Activated CD4-positive, alpha-beta T cell treated with anti-CD3 and anti-CD28 coated beads, Interleukin-2, amount 50 U/mL, for 48 hours (primary cell): ENCODE data around the gene CYTL1.
"Not testable (repeated sequence)": the region's sequence is repeated elsewhere in the genome, so short reads cannot be mapped to it uniquely, and the experiment has no call there.

Experiments
- DNase-seq, 2 experiments: peaks; one replicate each; pipeline ENCODE4 v3.0.0-alpha.2; 2020

Gene CYTL1

DNA sequence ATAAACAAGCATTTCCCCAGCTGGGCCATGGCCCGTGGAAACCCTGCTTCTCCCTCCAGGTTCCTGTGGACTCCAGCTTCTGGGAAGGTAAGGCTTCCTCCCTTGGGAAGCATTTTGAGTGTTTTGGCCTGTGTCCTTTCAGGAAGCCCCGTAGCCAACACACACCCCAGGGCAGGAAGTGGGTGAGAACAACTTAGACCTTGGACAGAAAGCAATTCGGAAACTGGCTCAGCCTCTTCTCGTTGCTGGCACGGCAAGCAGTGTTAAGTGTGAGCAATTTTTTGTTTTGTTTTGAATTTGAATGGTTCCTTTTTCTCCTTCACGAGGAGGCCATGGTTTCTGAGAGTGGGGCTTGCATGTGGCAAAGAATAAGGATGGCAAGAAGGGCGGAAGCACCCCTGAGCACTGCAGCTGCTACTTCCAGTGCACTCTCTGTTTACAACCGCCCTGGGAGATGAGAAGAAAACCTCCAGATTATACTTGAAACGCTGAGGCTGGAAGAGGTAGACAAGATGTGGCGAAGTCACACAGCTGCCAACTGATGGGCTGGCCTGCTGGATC lies 14.1 kb upstream of the CYTL1 start:
- DNase-seq = no peak

GRCh38 chr4:5032813-5033212 lies 13.6 kb upstream of the CYTL1 start:
- no peak for DNase-seq

GRCh38 chr4:5030927-5031326 lies 11.7 kb upstream of the CYTL1 start:
- DNase-seq = no peak

DNA sequence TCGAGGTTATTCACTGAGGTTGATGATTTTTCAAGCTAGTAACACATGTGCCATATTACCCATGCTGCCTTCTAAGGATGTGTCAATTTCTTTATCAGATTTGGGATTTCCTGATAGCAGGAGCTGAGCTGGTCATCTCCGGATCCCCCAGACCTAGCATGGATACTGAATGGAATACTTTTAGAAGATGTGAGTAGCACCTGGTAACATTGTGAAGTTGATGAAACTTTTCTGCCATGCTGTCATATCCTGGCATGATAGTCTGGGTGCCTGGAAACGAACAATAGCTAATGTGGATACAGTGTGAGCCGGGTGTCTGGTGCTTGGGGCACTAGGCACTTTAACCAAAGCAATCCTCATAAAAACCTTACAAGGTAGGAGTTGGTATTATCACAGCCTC lies 11.0 kb upstream of the CYTL1 start:
- DNase-seq = no peak

DNA sequence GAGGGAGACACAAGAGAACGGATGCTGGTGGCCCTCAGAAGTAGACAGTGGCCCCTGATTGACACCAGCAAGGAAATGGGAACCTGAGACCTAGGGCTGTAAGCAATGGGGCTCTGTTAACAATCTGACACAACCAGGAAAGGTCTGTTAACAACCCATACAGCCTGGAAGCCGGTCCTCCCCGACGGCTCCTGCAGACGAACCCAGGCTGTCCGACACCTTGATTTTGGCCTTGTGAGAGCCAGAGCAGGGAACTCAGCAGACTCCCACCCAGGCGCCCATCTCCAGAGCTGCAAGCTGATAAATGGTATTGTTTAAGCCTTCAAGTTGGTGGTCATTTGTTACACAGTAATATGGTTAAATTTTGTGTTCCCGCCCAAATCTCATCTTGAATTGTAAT lies 10.2 kb upstream of the CYTL1 start:
- DNase-seq = no peak

DNA sequence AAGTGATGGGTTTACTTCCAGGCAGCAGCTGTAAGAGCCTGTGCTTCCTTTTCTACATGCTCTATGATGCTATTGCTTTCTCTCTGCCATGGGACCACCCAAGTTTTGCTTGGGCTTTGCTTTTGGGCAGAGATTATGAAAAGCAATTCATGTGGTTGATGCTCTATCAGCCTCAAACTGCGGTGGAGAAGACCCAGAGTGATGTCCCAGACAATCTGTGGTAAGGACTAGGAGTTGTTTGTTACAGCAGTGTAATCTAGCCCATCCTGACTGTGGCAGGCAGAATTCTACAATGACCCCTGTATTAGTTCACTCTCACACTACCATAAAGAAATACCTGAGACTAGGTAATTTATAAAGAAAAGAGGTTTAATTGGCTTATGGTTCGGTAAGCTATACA lies 9.2 kb upstream of the CYTL1 start:
- DNase-seq = no peak

DNA sequence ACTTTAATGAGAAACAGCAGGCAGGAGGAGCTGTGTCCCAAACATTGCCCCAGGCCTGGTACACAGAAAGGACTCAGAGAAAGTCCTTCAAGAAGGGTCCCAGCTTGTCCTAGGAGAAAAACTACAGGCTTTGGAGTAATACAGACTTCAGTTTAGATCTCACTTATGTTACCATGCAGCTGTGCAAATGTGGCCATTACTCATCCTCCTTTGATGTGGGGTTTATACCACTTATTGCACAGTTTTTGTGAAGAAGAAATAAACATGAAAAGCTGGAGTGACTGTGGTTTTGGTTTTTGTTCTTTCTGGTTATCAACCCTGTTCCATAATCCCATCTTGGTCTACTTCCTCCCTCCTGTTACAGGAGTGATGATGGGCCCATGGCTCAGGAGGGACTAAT lies 8.1 kb upstream of the CYTL1 start:
- no peak for DNase-seq

DNA sequence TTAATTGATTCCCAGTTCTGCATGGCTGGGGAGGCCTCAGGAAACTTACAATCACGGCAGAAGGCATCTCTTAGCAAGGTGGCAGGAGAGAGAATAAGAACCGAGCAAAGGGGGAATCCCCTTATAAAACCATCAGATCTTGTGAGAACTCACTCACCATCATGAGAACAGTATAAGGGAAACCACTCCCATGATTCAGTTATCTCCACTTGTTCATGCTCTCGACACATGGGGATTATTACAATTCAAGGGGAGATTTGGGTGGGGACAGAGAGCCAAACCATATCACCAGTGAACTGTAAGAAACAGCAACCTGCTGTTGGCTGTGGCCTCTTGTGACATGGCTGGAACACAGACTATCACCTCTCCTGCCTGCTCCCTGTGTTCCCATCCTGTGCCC lies 7.1 kb upstream of the CYTL1 start:
- DNase-seq = no peak

GRCh38 chr4:5024673-5025072 lies 5.4 kb upstream of the CYTL1 start:
- DNase-seq = no peak

- DNase-seq = no peak
Measured at GRCh38 chr4:5021546-5021945, 2.3 kb upstream of the CYTL1 start.

DNA sequence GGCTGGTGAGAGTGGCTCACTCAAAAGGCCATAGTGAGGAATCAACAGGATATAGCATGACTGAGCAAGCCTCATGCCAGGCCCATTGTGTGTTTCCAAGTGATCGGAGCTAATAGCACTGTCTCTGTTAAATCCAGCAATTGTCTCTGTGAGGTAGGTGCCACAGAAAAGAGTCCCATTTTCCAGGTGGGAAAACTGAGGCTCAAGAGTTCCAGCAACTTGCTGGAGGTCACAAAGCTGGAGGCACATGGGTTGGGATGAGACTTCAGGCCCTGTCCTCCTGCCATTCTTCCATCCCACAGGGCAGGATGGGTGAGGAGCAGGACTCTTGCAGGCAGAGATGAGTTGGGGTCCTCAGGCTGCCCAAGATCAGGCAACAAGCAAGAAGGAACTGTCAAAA lies 1.1 kb upstream of the CYTL1 start:
- DNase-seq = no peak

DNA sequence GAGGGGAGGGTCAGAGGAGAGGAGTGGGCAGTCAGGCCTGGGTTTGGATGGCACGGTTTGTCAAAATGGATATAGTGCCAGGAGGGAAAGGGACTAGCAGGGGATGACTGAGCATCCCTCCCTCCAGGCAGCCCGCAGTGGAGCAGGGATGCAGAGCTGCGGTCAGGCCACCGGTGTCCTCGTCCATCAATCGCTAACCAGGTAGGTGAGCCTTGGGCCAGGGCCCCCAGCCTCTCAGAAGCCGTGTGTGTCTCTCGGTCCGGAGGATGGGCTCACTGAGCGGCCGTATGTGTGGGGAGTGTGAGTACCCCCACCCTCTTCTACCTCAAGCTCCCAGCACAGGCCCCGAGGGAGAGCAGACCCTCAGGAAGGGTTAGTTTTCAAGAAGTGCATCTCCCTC lies 538 bp upstream of the CYTL1 start:
- DNase-seq = no peak

GRCh38 chr4:5018603-5019002 lies 655 bp downstream of the CYTL1 start:
- no peak for DNase-seq

GRCh38 chr4:5018096-5018495 lies 1.2 kb downstream of the CYTL1 start:
- DNase-seq = no peak

- DNase-seq = no peak
Measured at GRCh38 chr4:5014007-5014682, 5.1 kb downstream of the CYTL1 start.

DNA sequence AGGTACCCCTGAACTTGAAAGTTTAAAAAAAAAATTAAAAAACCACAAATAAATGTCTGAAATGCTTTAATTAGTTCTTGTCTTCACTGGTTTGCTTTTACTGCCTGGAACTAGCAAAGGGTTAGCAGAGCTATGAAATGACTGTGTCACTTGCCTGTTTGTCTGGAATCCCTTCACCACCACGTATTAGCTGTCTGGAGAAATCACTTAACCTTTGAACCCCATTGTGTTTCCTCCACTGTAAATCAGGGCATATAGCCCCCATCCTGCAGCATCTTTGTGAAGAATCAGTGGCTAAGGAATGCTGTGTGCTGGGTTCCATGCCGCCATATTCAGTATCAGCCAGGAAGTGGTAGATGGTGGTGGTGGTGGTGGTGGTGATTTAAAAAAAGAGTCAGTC lies 6.3 kb downstream of the CYTL1 start:
- no peak for DNase-seq

- DNase-seq = no peak
Measured at GRCh38 chr4:5012244-5012898, 6.9 kb downstream of the CYTL1 start.

DNA sequence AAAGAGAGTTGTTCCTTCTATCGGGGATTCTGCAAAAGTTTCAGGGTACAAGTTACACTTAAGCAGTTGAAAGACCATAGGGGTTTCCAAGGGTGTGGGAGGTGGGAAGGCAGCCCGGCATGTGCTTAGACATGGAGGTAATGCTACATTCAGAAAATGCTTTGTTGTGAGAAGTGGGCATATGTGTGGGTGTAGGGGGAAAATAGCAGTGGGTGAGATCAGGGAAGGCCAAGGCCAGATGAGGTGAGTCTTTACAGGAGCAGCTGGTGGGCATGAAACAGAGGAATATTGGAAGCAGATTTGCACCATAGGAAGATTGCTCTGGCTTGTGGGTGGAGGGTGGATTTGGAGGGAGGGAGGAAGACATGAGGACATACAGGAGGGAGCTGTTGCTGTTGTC lies 8.3 kb downstream of the CYTL1 start:
- no peak for DNase-seq

- no peak for DNase-seq
Measured at GRCh38 chr4:5009796-5010195, 9.5 kb downstream of the CYTL1 start.

- not testable (repeated sequence) for DNase-seq
Measured at GRCh38 chr4:5006932-5007331, 12.3 kb downstream of the CYTL1 start.

DNA sequence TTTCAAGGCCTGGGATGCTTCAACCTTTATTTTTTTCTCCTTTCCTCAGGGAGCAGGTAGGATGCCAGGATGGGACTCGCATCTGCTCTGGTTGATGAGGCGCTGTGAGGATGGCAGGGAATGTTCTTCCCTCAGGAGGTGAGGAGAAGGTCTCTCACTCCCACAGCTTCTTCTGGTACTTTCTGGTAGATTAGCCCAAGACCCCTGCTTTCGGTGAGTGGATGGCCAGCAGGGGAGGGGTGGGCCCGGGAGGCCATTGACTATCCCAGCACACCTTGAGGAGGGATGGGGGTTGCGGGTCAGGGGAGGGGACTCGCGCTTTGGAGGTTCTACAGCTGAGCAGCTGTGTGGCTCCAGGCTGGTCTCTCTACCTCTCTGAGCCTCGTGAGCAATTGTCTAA lies 14.8 kb downstream of the CYTL1 start:
- no peak for DNase-seq

DNA sequence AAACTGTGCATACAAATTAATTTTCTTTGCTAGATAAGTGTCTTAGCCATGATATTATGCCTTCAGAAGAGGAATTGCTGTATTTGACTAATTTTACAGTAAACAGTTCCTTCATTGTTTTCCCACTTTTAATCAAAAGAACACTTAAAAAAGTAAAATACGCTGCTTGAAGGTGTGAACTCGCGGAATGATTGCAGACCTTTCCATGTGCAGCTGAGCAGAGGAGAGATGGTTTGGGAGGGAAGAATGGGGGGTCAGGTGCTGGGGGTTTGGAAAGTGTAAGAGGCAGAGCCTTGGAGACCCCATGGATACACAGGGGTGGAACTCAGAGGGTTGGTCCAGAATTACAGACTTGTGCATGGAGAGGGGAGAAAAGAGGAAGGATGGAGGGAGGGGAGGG lies 15.3 kb downstream of the CYTL1 start:
- DNase-seq = no peak

- DNase-seq = no peak
Measured at GRCh38 chr4:5003372-5003857, 15.8 kb downstream of the CYTL1 start.

- DNase-seq = not testable (repeated sequence)
Measured at GRCh38 chr4:5001641-5002040, 17.6 kb downstream of the CYTL1 start.

GRCh38 chr4:4996935-4997334 lies 22.3 kb downstream of the CYTL1 start:
- DNase-seq = not testable (repeated sequence)
